NCI-H2107 (cell line): Measurements from ENCODE around the gene UAP1.

Source experiments
- DNase-seq: peaks from one replicate; lab custom pipeline; 2025; lab: John Stamatoyannopoulos, UW

Gene UAP1

DNA sequence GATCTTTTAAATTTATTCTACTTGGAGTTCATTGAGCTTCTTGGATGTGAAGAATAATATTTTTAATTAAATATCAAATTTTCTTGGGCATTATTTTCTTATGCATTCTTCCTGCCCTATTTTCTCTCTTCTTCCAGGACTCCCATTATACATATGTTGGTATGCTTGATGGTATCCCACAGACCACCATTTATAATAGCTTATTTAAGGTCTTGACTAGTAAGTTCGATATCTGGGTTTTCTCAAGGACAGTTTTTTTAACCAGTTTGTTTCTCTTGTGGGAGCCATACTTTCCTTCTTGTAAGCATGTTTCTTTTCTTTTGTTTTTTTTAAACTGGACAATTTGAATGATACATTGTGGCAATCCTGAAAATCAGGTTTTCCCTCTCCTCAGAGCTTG, 55.3 kb downstream of the UAP1 start:
- no peak for DNase-seq

DNA sequence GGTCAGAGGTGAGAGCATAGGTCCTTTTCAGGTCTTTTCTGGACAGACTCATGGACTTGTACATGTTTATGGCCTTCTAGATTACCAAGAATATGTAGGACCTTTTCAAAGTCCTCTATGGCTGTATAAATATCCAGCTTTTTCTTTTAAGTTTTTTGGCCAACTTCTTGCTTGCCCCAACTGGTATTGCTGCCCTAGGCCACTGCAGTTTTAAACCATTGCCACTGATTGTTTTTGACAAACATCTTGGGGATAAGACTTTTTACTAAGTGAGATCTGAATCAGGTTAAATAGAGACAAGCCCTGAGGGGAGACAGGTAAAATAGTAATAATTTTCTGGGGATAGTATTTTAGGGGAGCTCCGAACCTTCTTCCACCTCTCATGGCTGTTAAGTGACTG, 56.0 kb downstream of the UAP1 start:
- no peak for DNase-seq

DNA sequence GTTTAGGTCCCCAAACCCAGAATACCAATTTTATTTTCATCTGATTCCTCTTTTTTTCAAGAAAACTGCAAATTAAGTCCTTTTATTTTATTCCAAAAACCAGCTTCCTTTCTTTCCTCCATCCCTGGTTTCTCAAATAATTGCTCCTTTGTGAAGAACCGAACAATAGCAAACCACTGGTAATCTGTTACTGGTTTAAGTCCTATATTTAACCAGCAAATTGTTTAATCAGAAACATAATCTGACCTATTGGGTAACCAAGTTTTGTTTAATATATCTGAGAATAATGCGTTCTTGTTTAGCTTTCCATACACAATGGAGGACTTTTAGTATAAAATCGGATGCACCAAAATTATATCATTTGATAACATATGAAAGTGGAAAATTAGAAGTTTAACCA, 57.6 kb downstream of the UAP1 start:
- no peak for DNase-seq

DNA sequence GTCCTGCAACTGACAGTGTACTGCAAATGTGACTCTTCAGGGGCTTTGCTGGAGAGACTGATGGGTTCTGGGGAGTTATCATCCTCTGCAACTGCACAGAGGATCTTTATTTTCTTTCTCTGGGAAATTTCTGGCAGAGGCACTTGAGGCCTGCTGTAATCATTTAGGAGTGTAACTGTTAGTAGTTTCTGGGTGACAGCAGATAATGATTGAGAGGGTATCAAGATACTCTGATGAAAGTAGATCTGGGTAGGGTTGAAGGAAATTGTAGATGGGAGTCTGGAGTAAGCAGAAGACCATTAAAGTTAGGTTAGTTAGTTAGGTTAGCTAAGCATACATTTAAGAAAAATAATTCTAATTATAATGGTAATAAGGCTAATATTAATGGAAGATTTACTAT, 59.7 kb downstream of the UAP1 start:
- no peak for DNase-seq

DNA sequence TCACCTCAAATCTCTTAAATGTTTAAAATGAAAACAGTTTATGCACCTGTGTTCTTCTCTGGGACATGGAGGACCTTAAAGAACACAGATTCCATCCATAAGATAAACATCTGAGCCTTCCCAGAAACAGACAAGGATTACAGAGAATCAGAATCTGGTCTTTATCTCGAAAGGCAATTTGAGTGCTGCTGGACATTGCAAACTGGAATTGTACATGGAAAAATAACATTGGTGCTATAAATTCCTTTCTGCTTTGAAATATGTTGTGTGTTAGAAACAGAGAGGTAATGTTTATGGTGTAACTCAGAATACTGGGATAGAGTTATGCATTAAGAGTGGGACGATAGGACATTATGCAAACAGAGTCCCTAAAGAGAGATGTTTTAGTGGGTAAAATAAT, 64.2 kb downstream of the UAP1 start:
- no peak for DNase-seq

DNA sequence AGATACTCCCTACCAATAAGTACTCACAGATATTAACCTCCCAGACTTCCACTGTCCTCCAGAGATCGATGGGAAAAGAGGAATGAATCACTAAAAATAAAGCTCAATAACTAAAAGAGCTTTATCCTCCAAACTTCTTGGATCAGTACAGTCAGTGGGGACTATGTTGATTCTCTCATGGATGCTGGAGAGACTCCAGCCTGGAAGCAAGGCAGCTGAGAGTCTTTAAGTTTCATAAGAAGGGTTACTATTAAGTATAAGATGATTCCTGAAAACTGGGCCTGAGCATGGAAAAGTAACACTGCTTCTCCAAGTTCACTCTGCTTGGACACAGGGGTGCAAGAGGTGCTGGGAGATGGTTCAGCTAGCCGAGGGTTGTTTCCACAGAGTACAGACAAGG, 64.6 kb downstream of the UAP1 start:
- no peak for DNase-seq

DNA sequence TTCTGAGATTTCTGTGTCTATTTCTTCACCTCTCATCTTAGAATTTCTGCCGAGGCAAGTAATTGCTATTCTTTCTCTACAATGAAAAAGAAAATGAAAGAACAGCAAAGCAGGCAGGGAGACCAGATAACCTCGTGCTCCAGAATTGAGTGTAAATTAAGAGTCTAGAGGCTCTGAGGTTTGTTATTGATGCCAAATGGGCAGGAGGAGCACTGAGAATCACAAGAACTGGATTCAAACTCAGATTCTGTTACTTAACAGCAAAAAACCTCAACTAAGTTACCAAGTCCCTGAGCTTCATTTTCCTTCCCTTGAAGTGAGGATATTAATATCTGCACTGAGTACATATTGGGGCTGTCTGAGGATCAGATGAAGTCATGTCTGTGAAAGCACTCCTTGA, 65.2 kb downstream of the UAP1 start:
- DNase-seq: no peak

DNA sequence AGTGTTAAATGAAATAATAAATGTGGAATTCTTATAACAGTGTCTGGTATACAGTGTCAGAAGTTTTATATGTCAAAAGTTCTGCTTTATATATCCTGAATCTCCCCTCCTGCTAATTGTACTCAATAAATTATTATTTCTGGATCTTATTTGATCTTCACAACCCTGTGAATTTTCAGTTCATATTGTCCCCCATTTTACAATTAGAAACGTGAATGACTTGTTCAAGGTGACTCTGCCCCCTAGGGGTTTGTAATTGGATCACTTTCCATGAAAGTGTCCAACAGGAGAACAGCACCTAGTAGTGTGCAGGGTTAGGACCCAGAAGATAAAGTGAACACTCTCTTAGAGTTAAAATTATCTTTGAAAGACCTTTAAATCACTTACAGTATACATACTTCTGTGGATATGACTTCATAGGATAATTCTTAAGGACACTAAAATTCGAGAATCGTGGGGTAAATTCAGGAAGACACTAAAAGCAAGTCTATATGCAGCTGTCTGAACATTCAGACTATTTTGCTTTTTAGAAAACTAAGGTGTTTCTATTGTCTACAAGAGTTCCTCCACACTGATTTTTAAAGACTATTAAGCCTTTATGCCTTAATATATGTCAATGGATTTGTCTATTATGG, 66.3 kb downstream of the UAP1 start:
- DNase-seq: peak; percentile 8

DNA sequence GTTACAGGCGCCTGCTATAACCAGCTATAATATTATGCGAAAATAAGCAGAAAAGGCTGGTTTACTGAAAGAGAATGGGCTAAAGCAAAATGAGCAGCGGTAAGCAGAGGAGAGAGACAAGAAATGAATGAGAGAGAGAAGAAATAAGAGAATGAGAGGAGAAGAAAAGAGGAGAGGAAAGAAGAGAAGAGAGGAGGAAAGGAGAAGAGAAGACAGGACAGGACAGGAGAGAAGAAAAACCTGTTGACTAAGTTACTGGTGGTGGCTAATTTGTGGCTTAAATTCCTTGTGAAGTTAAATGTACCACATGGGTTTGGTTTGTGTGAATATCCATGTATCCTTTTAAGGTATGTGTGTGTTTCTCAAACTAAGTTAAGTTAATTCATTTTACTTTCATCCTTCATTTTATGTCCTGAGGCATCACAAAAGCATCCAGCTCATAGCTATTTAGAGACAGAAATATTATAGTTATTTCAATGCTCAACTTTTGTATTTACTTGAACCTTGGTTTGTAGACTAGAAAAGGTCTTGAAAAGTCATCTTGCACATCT, 67.6 kb downstream of the UAP1 start:
- no peak for DNase-seq

DNA sequence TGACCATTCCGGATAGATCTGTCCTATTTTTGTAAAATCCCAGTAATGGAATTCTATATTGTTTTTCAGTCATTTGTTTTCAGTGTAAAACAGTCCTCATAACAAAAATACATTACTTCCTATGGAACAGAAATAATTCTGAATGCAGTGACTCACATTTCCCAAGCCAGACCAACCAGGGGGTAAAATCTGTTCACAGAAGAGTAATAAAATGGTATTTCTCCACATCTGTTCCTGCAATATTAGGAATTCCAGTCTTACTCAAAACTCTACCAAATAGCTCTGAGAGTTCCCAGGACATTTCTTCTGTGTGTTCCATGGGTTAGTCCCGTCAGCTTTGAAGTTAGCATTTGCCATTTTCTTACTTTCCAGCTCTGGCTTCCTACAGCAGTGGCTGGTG, 68.1 kb downstream of the UAP1 start:
- no peak for DNase-seq

DNA sequence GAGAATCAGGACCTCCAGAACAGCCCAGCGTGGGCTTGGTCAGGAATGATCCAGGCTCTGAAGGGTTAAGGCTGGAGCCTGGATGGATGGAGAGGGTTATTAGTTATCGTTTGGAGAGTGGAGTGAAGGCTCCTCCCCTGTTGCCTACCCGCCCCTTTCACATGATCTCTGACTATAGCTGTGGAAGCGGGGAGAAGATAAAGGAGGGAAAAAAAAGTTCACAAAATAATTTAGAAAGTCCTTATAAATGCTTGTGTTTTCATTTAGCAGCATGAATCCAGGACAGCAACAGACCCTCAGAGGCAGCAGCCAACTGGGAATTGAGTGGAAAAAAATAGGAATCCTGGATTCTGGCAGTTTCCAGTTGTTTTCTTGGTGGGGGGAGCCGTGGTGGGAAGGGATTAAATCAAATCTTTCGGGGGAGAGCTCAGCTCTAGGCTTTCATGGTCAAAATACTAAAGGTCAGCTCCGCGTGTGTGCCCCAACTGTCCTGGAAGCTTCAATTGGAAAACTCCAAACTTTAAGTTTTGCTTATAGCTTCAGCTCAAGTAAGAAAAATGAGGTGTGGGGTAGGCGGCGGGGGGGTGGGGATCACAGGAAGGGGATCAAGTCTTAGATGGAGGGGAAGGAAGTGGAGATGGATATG, 70.1 kb downstream of the UAP1 start:
- DNase-seq: no peak

DNA sequence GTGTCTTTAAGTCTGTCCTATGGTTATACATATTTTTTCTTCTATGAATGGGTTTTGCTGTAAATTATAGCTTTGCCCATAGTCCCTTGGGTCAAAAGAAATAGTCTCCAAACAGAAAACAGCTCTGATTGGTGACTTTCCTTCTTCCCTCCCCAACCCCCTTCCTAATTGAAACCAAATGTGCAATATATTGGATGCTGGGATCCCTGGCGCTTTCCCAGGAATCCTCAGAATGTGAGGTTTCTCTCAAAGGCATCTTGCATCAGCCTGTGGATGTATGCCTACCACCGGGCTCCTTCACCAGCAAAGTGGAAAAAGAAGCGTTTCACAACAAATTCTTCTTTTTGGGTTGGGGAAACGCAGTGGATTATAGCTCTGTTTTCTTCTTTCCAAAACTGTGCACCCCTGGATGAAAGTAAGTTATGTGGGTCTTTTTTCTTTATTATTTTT, 70.7 kb downstream of the UAP1 start, which contains the start of gene DDR2:
TSS of gene DDR2 (plus strand) at position 248 of the 450 bp plus-strand sequence. CDS start 86,600 bp downstream, outside the sequence.
- no peak for DNase-seq

DNA sequence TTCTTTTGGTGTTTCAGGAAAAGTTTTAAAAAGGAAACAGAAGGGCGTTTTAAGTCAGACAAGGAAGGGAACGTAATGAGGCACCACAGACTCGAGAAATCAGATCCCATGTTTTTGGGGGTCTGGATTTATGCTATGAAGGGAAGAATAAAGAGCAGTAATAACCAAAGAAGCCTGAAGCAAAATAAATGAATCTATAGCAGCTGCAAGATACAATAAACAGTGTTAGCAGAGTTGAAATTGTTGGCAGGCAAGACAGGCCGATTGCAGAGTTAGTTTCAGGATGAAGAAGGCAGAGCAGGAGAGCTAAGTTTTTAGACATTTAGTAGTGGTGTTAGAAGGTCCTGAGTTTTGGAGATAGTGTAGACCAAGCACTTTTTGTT, 71.2 kb downstream of the UAP1 start:
- no peak for DNase-seq

DNA sequence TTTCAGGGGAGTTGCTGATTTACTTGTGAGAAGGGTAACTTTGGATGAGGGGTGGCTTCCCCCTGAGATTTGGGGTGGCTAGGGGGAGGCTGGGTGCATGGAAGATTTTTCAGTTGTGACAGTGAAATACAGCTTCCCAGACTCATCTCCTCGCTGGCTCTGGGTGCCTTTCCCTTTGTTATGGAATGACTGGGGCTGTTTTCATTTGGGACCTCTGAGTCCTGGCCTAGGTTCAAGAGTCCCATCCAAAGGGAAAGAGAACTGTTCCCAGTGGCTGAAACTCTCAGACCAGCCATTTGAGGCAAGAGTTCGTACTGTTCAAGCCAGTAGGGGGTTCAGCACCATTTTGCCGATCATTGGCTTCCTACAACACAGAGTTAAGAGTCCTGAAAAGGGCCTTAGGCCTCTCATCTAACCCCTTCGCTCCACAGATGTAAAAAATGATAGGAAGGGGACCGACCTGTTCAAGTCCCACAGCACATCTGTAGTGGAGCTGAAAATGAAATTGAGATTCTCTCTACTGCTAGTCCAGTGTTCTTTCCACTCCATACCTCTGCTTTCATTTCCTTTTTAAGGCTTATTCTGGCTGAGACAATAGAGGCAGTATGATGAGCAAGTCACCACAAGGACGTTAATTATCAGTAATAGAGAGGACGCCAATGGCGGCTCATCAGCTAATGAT, 71.7 kb downstream of the UAP1 start:
- no peak for DNase-seq

DNA sequence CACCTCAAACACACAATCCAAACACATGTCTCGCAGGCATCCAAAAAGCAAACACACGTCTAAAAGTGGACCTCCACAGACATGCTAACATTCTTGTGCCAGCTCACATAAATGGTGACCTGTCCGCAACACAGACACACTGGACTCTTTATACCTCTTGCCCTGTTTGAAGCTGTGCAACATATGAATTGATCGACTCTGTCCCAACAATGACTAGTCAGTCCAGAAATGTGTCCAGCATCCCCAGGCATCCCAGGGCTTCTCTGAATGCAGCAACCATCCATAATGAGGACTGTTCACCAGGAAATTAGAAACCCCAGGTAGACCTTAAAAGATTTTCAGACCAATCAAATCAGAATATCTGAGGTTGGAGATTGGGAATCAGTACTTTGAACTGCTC, 73.9 kb downstream of the UAP1 start:
- no peak for DNase-seq

DNA sequence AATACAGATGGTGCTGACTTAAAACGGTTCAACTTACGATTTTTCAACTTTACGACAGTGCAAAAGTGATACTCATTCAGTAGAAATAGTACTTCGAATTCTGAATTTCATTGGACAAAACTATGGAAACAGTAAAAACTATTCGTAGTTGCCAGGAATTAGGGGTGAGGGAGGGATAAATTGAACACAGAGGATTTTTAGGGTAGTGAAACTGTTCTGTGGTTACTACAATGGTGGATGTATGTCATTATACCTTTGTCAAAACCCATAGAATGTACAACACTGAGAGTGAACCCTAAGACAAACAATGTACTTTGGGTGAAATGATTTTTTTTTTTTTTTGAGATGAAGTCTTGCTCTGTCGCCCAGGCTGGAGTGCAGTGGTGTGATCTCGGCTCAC, 78.2 kb downstream of the UAP1 start:
- DNase-seq: no peak

DNA sequence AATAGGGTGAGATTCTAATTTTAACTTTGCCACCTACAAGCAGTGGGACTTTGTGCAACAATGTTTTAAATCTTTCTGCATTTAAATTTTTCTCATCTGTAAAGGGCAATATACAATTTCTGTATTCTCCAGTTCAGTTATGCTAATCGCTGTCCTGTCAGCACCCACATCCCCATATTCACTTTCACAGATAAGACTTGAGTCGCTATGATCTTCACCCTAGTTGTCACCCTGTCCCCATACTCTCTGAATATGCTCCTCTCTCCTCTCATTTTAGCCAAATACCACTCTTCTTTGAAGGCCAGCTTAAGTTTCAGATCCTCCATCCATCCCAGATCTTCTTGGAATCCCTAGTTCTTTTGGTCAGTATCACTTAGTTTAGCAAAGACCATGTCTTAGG, 79.6 kb downstream of the UAP1 start:
- DNase-seq: no peak

DNA sequence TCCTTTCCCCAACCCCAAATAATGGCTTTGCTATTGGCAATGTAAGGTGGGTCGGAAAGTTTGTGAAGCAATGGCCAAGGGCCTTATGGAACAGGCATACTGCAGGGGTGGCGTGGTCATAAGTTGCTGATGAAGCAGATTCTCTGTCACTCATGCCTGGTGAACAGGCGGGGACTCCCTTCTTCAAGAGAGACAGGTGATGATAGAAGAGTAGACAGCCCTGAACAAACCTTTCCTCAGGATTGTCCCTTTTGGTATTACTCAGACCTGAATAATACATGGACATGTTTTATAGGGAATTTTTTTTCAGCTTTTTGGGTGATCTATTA, 83.4 kb downstream of the UAP1 start:
- no peak for DNase-seq

DNA sequence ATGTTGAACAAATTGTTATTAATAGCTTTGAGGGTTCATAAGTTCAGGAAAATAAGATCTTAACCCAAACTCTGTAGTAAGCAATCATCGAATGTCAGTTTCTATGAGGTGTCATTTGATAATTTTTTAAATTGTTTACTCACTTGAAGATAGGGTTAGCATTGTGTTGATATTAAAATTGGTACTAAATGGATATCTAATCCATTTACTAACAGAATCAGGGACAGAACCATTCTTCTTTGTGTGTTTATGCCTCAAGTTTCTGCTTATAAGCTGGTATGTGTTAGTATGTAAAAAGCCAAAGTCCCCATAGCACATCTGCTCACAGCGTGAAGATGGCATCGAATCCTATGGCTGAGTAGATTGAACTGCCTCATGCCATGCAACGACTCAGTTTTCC, 84.1 kb downstream of the UAP1 start:
- no peak for DNase-seq

DNA sequence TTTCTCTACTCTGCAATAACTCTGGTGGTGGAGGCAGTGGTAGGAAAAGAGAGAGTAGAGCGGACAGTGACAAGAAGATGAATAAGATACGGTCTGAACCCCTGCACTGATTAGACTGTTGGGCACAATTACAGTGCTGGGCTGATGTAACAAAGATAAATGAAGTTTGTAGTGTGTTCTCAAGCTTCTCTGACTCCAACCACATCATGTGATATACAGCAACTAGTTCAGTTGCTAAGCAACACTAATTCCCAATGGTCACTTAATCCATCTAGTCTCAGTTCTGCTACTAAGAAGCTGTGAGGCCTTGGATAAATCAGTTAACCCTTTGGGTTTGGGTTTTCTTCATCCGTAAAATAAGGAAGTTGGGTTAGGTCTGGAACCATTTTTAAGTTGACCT, 88.1 kb downstream of the UAP1 start:
- DNase-seq: no peak
